ENCODE data around the gene TOX3.

- TF ChIP-seq TARDBP (IDR thresholded peaks at IDR 0.05) (no peak), SP1 (IDR thresholded peaks at IDR 0.05) (no peak), FOXK2 (IDR thresholded peaks at IDR 0.05) (no peak), HDGF (IDR thresholded peaks at IDR 0.05; ENCODE audit: borderline replicate concordance) (no peak), SUZ12 (IDR thresholded peaks at IDR 0.05) (no peak), ZNF384 (IDR thresholded peaks at IDR 0.05) (no peak), ELF4 (IDR thresholded peaks at IDR 0.05) (no peak), FOXM1 (IDR thresholded peaks at IDR 0.05; ENCODE audit: borderline replicate concordance) (no peak), BHLHE40 (IDR thresholded peaks at IDR 0.05; ENCODE audit: borderline replicate concordance) (no peak), L3MBTL2 (conservative IDR thresholded peaks at IDR 0.05) (no peak), CTBP1 (IDR thresholded peaks at IDR 0.05; ENCODE audit: borderline replicate concordance) (no peak), ARNT (IDR thresholded peaks at IDR 0.05) (no peak), FOXA1 (IDR thresholded peaks at IDR 0.05) (no peak)
Measured at GRCh38 chr16:52518884-52519283, 28.1 kb downstream of the TOX3 start.

Data from HEK293T (cell line).